ENCODE data around the gene DNAJC13.

GRCh38 chr3:132421832-132422231 lies 4.5 kb downstream of the DNAJC13 start:
- TF ChIP-seq CTCF (IDR thresholded peaks at IDR 0.05; ENCODE audit: extremely low read depth in 1 of 2, insufficient read depth in 1 of 2, low read depth in 1 of 2, low read length in 2 of 2), result no peak
- no peak for TF ChIP-seq EZH2 (IDR thresholded peaks at IDR 0.05; ENCODE audit: borderline replicate concordance, low read depth, low read length, severe bottlenecking)
- TF ChIP-seq POLR2A (IDR thresholded peaks at IDR 0.05; ENCODE audit: low read depth, low read length), result no peak
- no peak for TF ChIP-seq POLR2AphosphoS5 (IDR thresholded peaks at IDR 0.05; ENCODE audit: insufficient read depth, low read depth, low read length)
